NCI-H2107 treated with DMSO at 0.1 percent for 48 hours (cell line): ENCODE results near the gene U2SURP.

Experiments used
- DNase-seq: peaks from one replicate; lab custom pipeline; 2025; ENCODE audit not compliant: unreplicated experiment; lab: John Stamatoyannopoulos, UW

Gene U2SURP

GRCh38 chr3:143099690-143100089 lies 98.3 kb downstream of the U2SURP start:
- DNase-seq = no peak

DNA sequence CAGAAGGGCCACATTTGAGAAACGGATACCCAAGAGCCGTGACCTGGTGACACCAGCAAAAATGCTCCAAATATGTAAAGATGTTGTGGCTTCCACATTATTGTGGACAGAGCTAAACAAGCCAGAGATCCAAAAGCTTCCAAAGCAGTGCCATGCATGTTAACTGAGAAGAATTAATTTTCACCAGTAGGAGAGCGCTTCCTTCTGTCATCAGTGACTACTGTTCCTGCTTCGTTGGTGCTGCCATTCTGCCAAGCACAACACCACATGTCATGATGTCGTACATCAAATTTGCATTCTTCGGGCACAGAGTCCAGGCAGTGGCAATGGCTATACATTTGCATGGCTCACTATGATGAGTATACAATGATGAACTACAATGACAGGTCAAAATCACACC lies 99.1 kb downstream of the U2SURP start:
- no peak for DNase-seq

GRCh38 chr3:143101792-143102381 lies 100.5 kb downstream of the U2SURP start:
- no peak for DNase-seq

DNA sequence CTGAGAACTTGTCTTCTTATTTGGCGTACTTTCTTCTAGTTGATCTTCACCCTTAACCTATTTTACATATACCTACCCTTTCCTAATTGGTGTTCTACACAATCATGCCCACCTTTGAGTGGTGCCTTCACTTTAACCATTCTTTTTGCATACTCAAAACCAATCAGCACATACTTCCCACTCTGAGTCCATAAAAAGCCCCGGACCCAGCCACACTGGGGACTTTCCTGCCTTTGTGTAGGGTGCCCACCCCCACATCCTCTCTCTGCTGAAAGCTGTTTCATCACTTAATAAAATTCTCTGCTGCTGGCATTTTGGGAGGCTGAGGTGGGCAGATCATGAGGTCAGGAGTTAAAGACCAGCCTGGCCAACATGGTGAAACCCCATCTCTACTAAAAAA lies 102.3 kb downstream of the U2SURP start:
- no peak for DNase-seq

DNA sequence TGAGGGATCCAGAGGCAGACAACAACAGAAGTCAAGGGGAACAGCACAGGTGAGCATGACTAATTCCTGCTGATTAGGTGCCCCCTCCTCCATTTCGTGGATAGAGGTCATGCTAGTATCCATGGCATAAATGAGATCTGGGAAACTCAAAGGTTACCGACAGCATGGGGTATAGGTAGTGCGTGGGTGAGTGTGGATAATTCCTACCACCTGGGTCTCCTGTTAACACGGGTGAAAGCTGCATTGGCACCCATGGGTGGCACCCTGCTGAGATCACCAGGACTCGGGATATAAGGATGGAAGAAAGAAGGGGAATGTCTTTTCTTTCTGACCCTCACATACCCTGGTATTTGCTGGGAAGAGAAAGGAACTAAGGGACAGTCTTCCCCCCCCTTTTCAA lies 103.8 kb downstream of the U2SURP start:
- no peak for DNase-seq

DNA sequence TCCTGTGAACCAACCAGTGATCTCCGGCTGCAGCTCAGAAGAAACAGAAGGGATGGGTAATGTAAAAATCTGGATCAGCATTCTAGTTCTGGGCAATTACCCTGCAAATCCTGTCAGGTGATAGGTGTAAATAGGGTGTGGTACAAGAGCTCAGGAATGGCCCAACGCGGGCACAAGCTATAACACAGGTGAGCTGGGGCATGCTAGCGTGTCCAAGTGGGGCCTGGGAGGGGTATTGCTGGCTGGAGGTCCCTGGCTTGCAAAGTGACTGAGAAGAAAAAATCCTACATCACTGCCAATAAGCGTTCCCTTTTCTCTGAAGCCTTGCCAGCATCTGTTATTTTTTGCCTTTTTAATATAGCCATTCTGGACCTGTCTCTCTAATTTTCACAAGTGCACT lies 108.5 kb downstream of the U2SURP start:
- no peak for DNase-seq
